Osteoblast (primary cell): Measurements from ENCODE around the gene PSD4. TPM values are rescaled to one million over a fixed set of nuclear protein-coding genes. Genes with fewer than 3 reads are reported as not detected.

Experiments
- DNase-seq: peaks from one replicate; pipeline ENCODE4 v3.0.0; 2011; ENCODE audit warnings: low spot score, mixed read lengths; ENCODE audit not compliant: insufficient read length; ENCODE audit errors: missing footprints
- H2AFZ ChIP-seq: 2 replicates; pipeline ENCODE4 v1.6.0; 2011; ENCODE audit warnings: mild to moderate bottlenecking, low read length
- H3K27ac ChIP-seq: 2 replicates; pipeline ENCODE4 v1.5.1; 2011; ENCODE audit warnings: mild to moderate bottlenecking, low read depth, low read length, moderate library complexity
- H3K27me3 ChIP-seq: 2 replicates; pipeline ENCODE4 v1.6.0; 2012; ENCODE audit warnings: mild to moderate bottlenecking, control low read depth, inconsistent platforms, low read length, moderate library complexity; ENCODE audit not compliant: insufficient read depth
- H3K36me3 ChIP-seq: 2 replicates; pipeline ENCODE4 v1.5.1; 2011; ENCODE audit warnings: mild to moderate bottlenecking, low read length, control low read depth, moderate library complexity; ENCODE audit not compliant: insufficient read depth
- H3K4me1 ChIP-seq: 2 replicates; pipeline ENCODE4 v1.5.1; 2011; ENCODE audit warnings: mild to moderate bottlenecking, low read length, control low read depth, moderate library complexity; ENCODE audit not compliant: insufficient read depth
- H3K4me2 ChIP-seq: 2 replicates; pipeline ENCODE4 v1.6.0; 2011; ENCODE audit warnings: mild to moderate bottlenecking, low read length; ENCODE audit not compliant: insufficient read depth
- H3K4me3 ChIP-seq: fragments of 200-600 bp; sonication (generic); 3 replicates; pipeline ENCODE4 v1.5.1; 2012; ENCODE audit warnings: mild to moderate bottlenecking, low read length, inconsistent platforms; ENCODE audit not compliant: insufficient read depth
- H3K79me2 ChIP-seq: 2 replicates; pipeline ENCODE4 v1.6.0; 2012; ENCODE audit warnings: mild to moderate bottlenecking, low read length, control low read depth, inconsistent platforms; ENCODE audit not compliant: insufficient read depth
- H3K9me3 ChIP-seq: 2 replicates; pipeline ENCODE4 v1.5.1; 2011; ENCODE audit warnings: low read depth, low read length, control low read depth
- H4K20me1 ChIP-seq: 2 replicates; pipeline ENCODE4 v1.6.0; 2012; ENCODE audit warnings: mild to moderate bottlenecking, low read length, control low read depth; ENCODE audit not compliant: insufficient read depth
- total RNA-seq: library from RNA; depleted of rRNA; stranded (reverse); fragments of >200 nt; gene quantifications from 2 replicates; pipeline ENCODE4 v1.2.3, GENCODE V29; 2012
- TF ChIP-seq, protein P1 (sequence below): IDR thresholded peaks from 2 replicates; pipeline ENCODE4 v1.5.1; 2011; ENCODE audit warnings: mild to moderate bottlenecking, low read depth, low read length, moderate library complexity; ENCODE audit errors: extremely low read depth

PSD4 gene
- total RNA-seq, 1 donor = 1.8 TPM

DNA sequence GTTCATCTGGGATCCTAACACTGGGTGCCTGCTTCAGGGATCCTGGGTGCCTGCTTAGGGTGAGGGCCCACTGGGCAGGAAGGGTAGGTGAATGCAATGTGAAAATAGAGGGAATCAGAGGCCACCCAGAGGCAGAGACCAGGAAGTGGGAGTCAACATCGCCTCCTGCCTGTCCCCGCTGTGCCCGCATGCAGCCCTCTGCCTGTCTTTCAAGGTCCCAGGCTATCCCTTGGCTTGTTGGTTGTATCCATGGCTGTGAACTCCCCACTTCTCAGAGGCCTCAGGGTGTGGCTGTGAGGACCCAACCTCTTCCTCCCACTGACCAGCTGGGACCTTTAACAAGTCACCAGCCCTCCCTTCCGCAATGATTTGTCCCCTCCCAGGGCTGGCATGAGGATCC is 26.5 kb downstream of the PSD4 start:
- Histone ChIP-seq H3K4me2 (no peak overlapping the region), H3K36me3 (no peaks in the 10 kb centered on the region), H3K4me3 (no peak overlapping the region), H3K27me3 (no peaks in the 10 kb centered on the region), H4K20me1 (no peaks in the 10 kb centered on the region), H3K27ac (no peak overlapping the region), H3K4me1 (peaks cover 13% of the 10 kb centered on the region), H3K9me3 (no peaks in the 10 kb centered on the region), H2AFZ (no peak overlapping the region), H3K79me2 (no peaks in the 10 kb centered on the region)
- no peak for DNase-seq
- TF ChIP-seq, protein P1, sequence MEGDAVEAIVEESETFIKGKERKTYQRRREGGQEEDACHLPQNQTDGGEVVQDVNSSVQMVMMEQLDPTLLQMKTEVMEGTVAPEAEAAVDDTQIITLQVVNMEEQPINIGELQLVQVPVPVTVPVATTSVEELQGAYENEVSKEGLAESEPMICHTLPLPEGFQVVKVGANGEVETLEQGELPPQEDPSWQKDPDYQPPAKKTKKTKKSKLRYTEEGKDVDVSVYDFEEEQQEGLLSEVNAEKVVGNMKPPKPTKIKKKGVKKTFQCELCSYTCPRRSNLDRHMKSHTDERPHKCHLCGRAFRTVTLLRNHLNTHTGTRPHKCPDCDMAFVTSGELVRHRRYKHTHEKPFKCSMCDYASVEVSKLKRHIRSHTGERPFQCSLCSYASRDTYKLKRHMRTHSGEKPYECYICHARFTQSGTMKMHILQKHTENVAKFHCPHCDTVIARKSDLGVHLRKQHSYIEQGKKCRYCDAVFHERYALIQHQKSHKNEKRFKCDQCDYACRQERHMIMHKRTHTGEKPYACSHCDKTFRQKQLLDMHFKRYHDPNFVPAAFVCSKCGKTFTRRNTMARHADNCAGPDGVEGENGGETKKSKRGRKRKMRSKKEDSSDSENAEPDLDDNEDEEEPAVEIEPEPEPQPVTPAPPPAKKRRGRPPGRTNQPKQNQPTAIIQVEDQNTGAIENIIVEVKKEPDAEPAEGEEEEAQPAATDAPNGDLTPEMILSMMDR = peak; percentile 12

DNA sequence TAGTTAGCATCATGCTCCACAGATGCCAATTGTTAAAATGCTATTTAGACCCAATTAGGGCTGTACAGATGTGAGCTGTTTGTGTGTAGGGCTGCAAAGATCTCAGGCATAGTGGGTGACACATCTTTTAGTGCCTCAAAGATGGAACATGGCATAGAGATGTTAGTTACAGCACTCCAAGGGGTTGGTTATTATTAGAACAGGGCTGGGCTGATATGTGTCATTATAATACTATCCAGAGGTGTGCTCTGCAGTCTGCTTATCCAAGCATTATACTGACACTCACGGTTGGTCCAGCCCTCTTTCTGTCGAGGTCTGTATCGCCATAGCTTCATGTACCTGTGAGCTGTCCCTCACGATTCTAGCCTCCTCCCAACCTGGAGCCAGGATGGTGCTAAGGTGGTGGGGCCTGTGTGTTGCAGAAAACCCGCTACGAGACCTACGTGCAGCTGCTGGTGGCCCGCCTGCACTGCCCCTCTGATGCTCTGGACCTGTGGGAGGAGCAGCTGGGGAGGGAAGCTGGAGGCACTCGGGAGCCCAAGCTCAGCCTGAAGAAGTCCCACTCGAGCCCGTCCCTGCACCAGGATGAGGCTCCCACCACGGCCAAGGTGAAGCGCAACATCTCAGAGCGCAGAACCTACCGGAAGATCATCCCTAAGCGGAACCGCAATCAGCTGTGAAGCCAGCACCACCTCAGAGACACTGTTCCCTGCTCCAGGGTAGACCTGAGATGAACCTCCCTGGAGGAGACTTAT is 27.1 kb downstream of the PSD4 start:
- TF ChIP-seq, protein P1 = no peak
- Histone ChIP-seq H2AFZ (no peak overlapping the region), H3K4me1 (peaks cover 13% of the 10 kb centered on the region), H4K20me1 (no peaks in the 10 kb centered on the region), H3K4me3 (no peak overlapping the region), H3K36me3 (no peaks in the 10 kb centered on the region), H3K27ac (no peak overlapping the region), H3K4me2 (no peak overlapping the region), H3K27me3 (no peaks in the 10 kb centered on the region), H3K79me2 (no peaks in the 10 kb centered on the region), H3K9me3 (no peaks in the 10 kb centered on the region)
- DNase-seq = no peak

DNA sequence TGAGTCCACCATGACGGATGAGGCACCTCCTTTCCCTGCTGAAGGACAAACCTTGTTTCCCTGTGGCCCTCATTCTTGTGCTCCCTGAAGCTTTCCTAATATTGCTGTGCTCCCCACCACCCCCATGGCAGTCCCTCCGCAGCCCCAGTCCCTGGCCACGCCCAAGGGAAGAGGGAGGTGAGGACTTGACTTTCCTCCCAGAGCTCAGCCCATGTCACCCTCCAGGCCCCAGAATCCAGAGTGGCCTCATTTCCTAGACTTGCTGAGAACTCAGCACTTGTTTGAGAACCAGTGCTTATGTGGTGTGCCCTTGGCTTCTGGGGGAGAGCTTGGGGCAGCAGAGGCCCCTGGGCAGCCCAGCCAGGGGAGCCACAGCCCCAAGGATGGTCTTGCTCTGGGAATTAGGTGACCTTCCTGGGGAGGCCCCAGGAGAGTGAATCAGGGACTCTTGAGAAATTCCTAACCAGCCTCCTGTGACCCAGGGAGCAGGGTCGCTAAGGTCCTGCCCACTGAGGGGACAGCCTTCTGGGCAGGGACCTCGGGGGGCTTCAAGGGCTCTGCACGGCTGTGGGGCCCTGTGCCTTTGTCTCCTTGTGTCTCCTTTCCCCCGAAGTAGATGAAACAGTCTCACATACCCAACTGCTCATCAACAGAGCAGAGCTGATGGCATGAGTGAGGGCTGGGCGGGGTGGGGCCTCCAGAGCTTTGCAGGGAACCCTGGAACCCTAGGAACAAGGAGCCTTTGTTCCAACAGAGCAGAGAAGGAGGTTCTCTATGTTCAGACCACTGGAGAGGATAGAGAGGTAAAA is 27.9 kb downstream of the PSD4 start:
- no peak for DNase-seq
- Histone ChIP-seq H3K36me3 (no peaks in the 10 kb centered on the region), H3K9me3 (no peaks in the 10 kb centered on the region), H3K27ac (no peak overlapping the region), H3K79me2 (no peaks in the 10 kb centered on the region), H4K20me1 (no peaks in the 10 kb centered on the region), H3K4me2 (no peak overlapping the region), H3K4me1 (peaks cover 13% of the 10 kb centered on the region), H3K4me3 (no peak overlapping the region), H2AFZ (no peak overlapping the region), H3K27me3 (no peaks in the 10 kb centered on the region)
- TF ChIP-seq, protein P1 = no peak
